Ascending aorta (tissue), 2 donors: ENCODE data around the gene FAM237B. TPM values are rescaled to one million over a fixed set of nuclear protein-coding genes. Genes with fewer than 3 reads are reported as not detected.

Source experiments
- DNase-seq, 2 donors: peaks; one replicate each; pipeline ENCODE4 v3.0.0-alpha.2; 2019; ENCODE audit warnings: low spot score in 2 of 2
- H3K27ac ChIP-seq, 2 donors: fragments of 200-600 bp; sonication (generic); one replicate each; pipeline ENCODE4 v1.5.1; 2016 to 2017; ENCODE audit warnings: mild to moderate bottlenecking in 1 of 2
- H3K27me3 ChIP-seq: fragments of 200-600 bp; sonication (generic); one replicate; pipeline ENCODE4 v1.5.1; 2017
- H3K36me3 ChIP-seq, 2 donors: fragments of 200-600 bp; sonication (generic); one replicate each; pipeline ENCODE4 v1.5.1; 2016
- H3K4me1 ChIP-seq, 2 donors: fragments of 200-600 bp; sonication (generic); one replicate each; pipeline ENCODE4 v1.5.1; 2016 to 2017; ENCODE audit warnings: mild to moderate bottlenecking in 1 of 2
- H3K4me3 ChIP-seq, 2 donors: fragments of 200-600 bp; sonication (generic); one replicate each; pipeline ENCODE4 v1.5.1; 2016 to 2017; ENCODE audit warnings: mild to moderate bottlenecking in 1 of 2
- H3K9me3 ChIP-seq, 2 donors: fragments of 200-600 bp; sonication (generic); one replicate each; pipeline ENCODE4 v1.5.1; 2016
- intact Hi-C: fragments of 100-400 bp; cut with DNase I; formaldehyde crosslinking; loops from one replicate; pipeline ENCODE4 v1.15.1; 2023
- total RNA-seq: library from RNA; depleted of rRNA; stranded (reverse); fragments of >200 nt; gene quantifications from one replicate; pipeline ENCODE4 v1.1.0, GENCODE V29; 2016
- TF ChIP-seq, protein P1 (sequence below), 3 experiments: fragments of 200-600 bp in 2 of 3; fragments of 450-650 bp in 1 of 3; sonication (generic) in 2 of 3; IDR thresholded peaks; one replicate each; pipeline ENCODE4 v1.5.1; 2016 to 2019; ENCODE audit warnings: antibody characterized with exemption in 3 of 3, mild to moderate bottlenecking in 1 of 3, moderate library complexity in 1 of 3

FAM237B gene
- total RNA-seq, 1 donor from 2014 or later = not detected

- H3K36me3 ChIP-seq = no peaks in the 10 kb centered on the region
Measured at GRCh38 chr7:90290244-90291113, 30.6 kb downstream of the FAM237B start.

GRCh38 chr7:90288154-90288553, 33.0 kb downstream of the FAM237B start:
- Histone ChIP-seq H3K4me3 (no peak overlapping the region), H3K9me3 (no peaks in the 10 kb centered on the region), H3K36me3 (no peaks in the 10 kb centered on the region), H3K4me1 (no peaks in the 10 kb centered on the region), H3K27ac (no peak overlapping the region), H3K27me3 (no peaks in the 10 kb centered on the region)
- DNase-seq = no peak
- intact Hi-C loops = no loop called here
- TF ChIP-seq, protein P1, sequence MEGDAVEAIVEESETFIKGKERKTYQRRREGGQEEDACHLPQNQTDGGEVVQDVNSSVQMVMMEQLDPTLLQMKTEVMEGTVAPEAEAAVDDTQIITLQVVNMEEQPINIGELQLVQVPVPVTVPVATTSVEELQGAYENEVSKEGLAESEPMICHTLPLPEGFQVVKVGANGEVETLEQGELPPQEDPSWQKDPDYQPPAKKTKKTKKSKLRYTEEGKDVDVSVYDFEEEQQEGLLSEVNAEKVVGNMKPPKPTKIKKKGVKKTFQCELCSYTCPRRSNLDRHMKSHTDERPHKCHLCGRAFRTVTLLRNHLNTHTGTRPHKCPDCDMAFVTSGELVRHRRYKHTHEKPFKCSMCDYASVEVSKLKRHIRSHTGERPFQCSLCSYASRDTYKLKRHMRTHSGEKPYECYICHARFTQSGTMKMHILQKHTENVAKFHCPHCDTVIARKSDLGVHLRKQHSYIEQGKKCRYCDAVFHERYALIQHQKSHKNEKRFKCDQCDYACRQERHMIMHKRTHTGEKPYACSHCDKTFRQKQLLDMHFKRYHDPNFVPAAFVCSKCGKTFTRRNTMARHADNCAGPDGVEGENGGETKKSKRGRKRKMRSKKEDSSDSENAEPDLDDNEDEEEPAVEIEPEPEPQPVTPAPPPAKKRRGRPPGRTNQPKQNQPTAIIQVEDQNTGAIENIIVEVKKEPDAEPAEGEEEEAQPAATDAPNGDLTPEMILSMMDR (IDR thresholded peaks at IDR 0.05) = no peak

More at GRCh38 chr7:90290244-90291113, 30.6 kb downstream of the FAM237B start:
- no peaks in the 10 kb centered on the region for H3K9me3 ChIP-seq
- H3K27me3 ChIP-seq = no peaks in the 10 kb centered on the region
- H3K27ac ChIP-seq = no peak overlapping the region
- intact Hi-C loops = loop anchor here (10.0 kb wide), 1 partner anchor 136 kb away; the partner anchor contains the start of gene STEAP1
- H3K4me3 ChIP-seq = no peak overlapping the region
- H3K4me1 ChIP-seq = no peaks in the 10 kb centered on the region
- TF ChIP-seq, protein P1 (IDR thresholded peaks at IDR 0.05) = no peak
- no peak for DNase-seq

- TF ChIP-seq, protein P1 (IDR thresholded peaks at IDR 0.05) = no peak
- Histone ChIP-seq H3K4me3 (no peak overlapping the region), H3K27ac (no peak overlapping the region), H3K4me1 (no peaks in the 10 kb centered on the region), H3K9me3 (no peaks in the 10 kb centered on the region), H3K27me3 (no peaks in the 10 kb centered on the region), H3K36me3 (no peaks in the 10 kb centered on the region)
- DNase-seq = no peak
- intact Hi-C loops = no loop called here
Measured at GRCh38 chr7:90276033-90276728, 44.9 kb downstream of the FAM237B start.

GRCh38 chr7:90274161-90274560, 46.9 kb downstream of the FAM237B start:
- H3K27me3 ChIP-seq = no peaks in the 10 kb centered on the region

GRCh38 chr7:90272242-90272641, 48.9 kb downstream of the FAM237B start:
- Histone ChIP-seq H3K27me3 (no peaks in the 10 kb centered on the region), H3K4me3 (no peak overlapping the region), H3K9me3 (no peaks in the 10 kb centered on the region), H3K36me3 (no peaks in the 10 kb centered on the region), H3K27ac (no peak overlapping the region), H3K4me1 (peaks cover 0 to under 1% of the 10 kb centered on the region in 2 donors)
- intact Hi-C loops = no loop called here
- TF ChIP-seq, protein P1 (IDR thresholded peaks at IDR 0.05) = no peak
- DNase-seq = no peak

More at GRCh38 chr7:90274161-90274560, 46.9 kb downstream of the FAM237B start:
- no peak overlapping the region for H3K4me3 ChIP-seq
- H3K27ac ChIP-seq = no peak overlapping the region
- no peaks in the 10 kb centered on the region for H3K4me1 ChIP-seq
- TF ChIP-seq, protein P1 (IDR thresholded peaks at IDR 0.05) = no peak
- H3K36me3 ChIP-seq = no peaks in the 10 kb centered on the region
- no peaks in the 10 kb centered on the region for H3K9me3 ChIP-seq
- intact Hi-C loops = no loop called here
- no peak for DNase-seq
